CD14-positive monocyte (primary cell): ENCODE results near the gene FRMD4A. TPM values are rescaled to one million over a fixed set of nuclear protein-coding genes. Genes with fewer than 3 reads are reported as not detected.

Experiments used
- DNase-seq, 3 donors: peaks; one replicate each; pipeline ENCODE4 v3.0.0-alpha.2; 2011 to 2022
- H2AFZ ChIP-seq: 2 replicates; pipeline ENCODE4 v1.6.0; 2012; ENCODE audit warnings: mild to moderate bottlenecking, low read depth, low read length, inconsistent platforms; ENCODE audit not compliant: insufficient read depth, poor library complexity, severe bottlenecking
- H3K27ac ChIP-seq, 2 donors: 1 replicate in 1 of 2; 2 replicates in 1 of 2; pipeline ENCODE4 v1.5.1; 2012 to 2013; ENCODE audit warnings: low read length in 2 of 2, control low read depth in 1 of 2, inconsistent platforms in 1 of 2, low read depth in 1 of 2, mild to moderate bottlenecking in 1 of 2
- H3K27me3 ChIP-seq, 2 donors: one replicate each; pipeline versions ENCODE4 v1.6.0 to v1.6.1; 2011 to 2013; ENCODE audit warnings: low read length in 2 of 2; ENCODE audit not compliant: control insufficient read depth in 2 of 2, insufficient read depth in 2 of 2
- H3K36me3 ChIP-seq, 2 donors: replicated peaks in 1 of 2; 1 replicate in 1 of 2; 2 replicates in 1 of 2; pipeline versions ENCODE4 v1.5.1 to v1.6.1; 2012 to 2013; ENCODE audit warnings: low read length in 2 of 2, control low read depth in 1 of 2, inconsistent platforms in 1 of 2, mild to moderate bottlenecking in 1 of 2; ENCODE audit not compliant: insufficient read depth in 2 of 2, control insufficient read depth in 1 of 2
- H3K4me1 ChIP-seq, 2 donors: 1 replicate in 1 of 2; 2 replicates in 1 of 2; pipeline versions ENCODE4 v1.5.1 to v1.6.1; 2012 to 2013; ENCODE audit warnings: low read length in 2 of 2, control low read depth in 1 of 2, inconsistent platforms in 1 of 2, mild to moderate bottlenecking in 1 of 2, moderate library complexity in 1 of 2; ENCODE audit not compliant: insufficient read depth in 2 of 2, control insufficient read depth in 1 of 2
- H3K4me2 ChIP-seq: replicated peaks from 2 replicates; pipeline ENCODE3; 2012; ENCODE audit warnings: low read length, moderate library complexity, mild to moderate bottlenecking; ENCODE audit not compliant: poor library complexity, severe bottlenecking; ENCODE audit errors: extremely low read depth
- H3K4me3 ChIP-seq, 3 experiments: fragments of 200-600 bp in 1 of 3; sonication (generic) in 1 of 3; replicated peaks in 1 of 3; 1 replicate in 2 of 3; 2 replicates in 1 of 3; pipeline ENCODE4 v1.5.1; 2011 to 2013; ENCODE audit warnings: low read length in 3 of 3, mild to moderate bottlenecking in 3 of 3, control low read depth in 2 of 3, low read depth in 2 of 3, inconsistent platforms in 1 of 3, moderate library complexity in 1 of 3
- H3K79me2 ChIP-seq: 2 replicates; pipeline ENCODE4 v1.6.0; 2012; ENCODE audit warnings: mild to moderate bottlenecking, control low read depth, inconsistent platforms, low read length, moderate library complexity; ENCODE audit not compliant: insufficient read depth
- H3K9ac ChIP-seq: 2 replicates; pipeline ENCODE4 v1.6.0; 2017; ENCODE audit warnings: low read length, mild to moderate bottlenecking; ENCODE audit not compliant: insufficient read depth, poor library complexity, severe bottlenecking
- H3K9me3 ChIP-seq, 2 donors: replicated peaks in 1 of 2; 1 replicate in 1 of 2; 2 replicates in 1 of 2; pipeline versions ENCODE4 v1.5.1 to v1.6.1; 2012 to 2013; ENCODE audit warnings: low read length in 2 of 2, control low read depth in 1 of 2; ENCODE audit not compliant: control insufficient read depth in 1 of 2, insufficient read depth in 1 of 2
- H4K20me1 ChIP-seq: 2 replicates; pipeline ENCODE4 v1.6.0; 2012; ENCODE audit warnings: mild to moderate bottlenecking, low read length, control low read depth, moderate library complexity; ENCODE audit not compliant: insufficient read depth
- H3K27ac Mint-ChIP-seq, 7 donors: one replicate each; pipeline ENCODE4 v1.8.0; 2020; ENCODE audit warnings: mild to moderate bottlenecking in 7 of 7, mixed read lengths in 7 of 7, moderate library complexity in 6 of 7, inconsistent platforms in 2 of 7
- H3K27me3 Mint-ChIP-seq, 3 donors: one replicate each; pipeline ENCODE4 v1.8.0; 2021 to 2022; ENCODE audit warnings: low read depth in 3 of 3, mild to moderate bottlenecking in 3 of 3, mixed read lengths in 3 of 3, moderate library complexity in 3 of 3, inconsistent platforms in 1 of 3
- H3K36me3 Mint-ChIP-seq, 2 donors: one replicate each; pipeline ENCODE4 v1.8.0; 2020; ENCODE audit warnings: mixed read lengths in 2 of 2, inconsistent platforms in 1 of 2, mild to moderate bottlenecking in 1 of 2
- H3K4me1 Mint-ChIP-seq: one replicate; pipeline ENCODE4 v1.8.0; 2020; ENCODE audit warnings: mild to moderate bottlenecking, mixed read lengths
- H3K4me3 Mint-ChIP-seq, 2 donors: one replicate each; pipeline ENCODE4 v1.8.0; 2020; ENCODE audit warnings: mild to moderate bottlenecking in 2 of 2, mixed read lengths in 2 of 2, moderate library complexity in 1 of 2
- H3K9me3 Mint-ChIP-seq, 7 donors: one replicate each; pipeline ENCODE4 v1.8.0; 2020 to 2022; ENCODE audit warnings: mixed read lengths in 7 of 7, mild to moderate bottlenecking in 6 of 7, moderate library complexity in 6 of 7, inconsistent platforms in 2 of 7
- WGBS: methylation state at CpG from one replicate; pipeline ENCODE4 v1.1.5; 2013; ENCODE audit warnings: missing lambda C conversion rate; ENCODE audit not compliant: insufficient coverage; 5-methylcytosine and 5-hydroxymethylcytosine counted together
- intact Hi-C, 2 donors: fragments of 100-400 bp; cut with micrococcal nuclease; formaldehyde crosslinking; loops; one replicate each; pipeline versions ENCODE4 v1.15.0 to v1.15.1; 2023
- polyA plus RNA-seq, 3 donors: library from polyadenylated mRNA; depleted of rRNA in 1 of 3; unstranded in 2 of 3; stranded (reverse) in 1 of 3; fragments of 300-500 nt in 2 of 3; fragments of >200 nt in 1 of 3; fragmentation: Illumina TruSeq in 2 of 3; gene quantifications; 1 replicate in 2 of 3; 2 replicates in 1 of 3; pipeline ENCODE4 v1.2.3, GENCODE V29; 2012 to 2021
- TF ChIP-seq, protein P1 (sequence below): fragments of 200-600 bp; IDR thresholded peaks from one replicate; pipeline ENCODE4 v1.8.0; 2022; ENCODE audit warnings: antibody characterized with exemption, mild to moderate bottlenecking

Gene FRMD4A
- polyA plus RNA-seq, 3 donors = 0.12 TPM; not detected in 2

GRCh38 chr10:14185316-14186045 is 145.2 kb downstream of the FRMD4A start:
- peak overlapping the region; percentile 19 for H3K4me2 ChIP-seq
- no peaks in the 10 kb centered on the region for H3K36me3 Mint-ChIP-seq
- H3K4me1 Mint-ChIP-seq = peaks cover 19% of the 10 kb centered on the region

DNA sequence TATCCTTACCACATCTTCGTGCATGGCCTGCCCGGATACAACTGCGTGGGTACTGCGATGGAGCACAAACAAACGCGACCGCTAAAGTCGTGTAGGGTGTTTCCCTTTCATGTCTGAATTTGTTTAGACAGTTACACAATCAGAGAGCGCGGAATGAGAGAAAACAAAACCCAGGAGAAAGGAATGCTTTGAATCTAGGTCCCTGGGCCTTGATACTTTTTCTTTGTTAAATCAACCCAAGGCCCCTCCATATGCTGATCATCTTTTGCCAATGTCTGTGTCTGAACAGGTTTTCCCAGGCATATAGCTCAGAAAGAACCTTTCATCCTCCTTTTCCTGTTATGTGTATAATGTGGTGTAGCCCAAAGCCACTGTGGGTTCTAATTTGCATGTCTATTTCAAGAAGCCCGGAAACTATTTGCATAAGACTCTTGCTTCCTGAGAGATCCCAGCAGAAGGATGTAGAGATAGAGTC is 145.8 kb downstream of the FRMD4A start:
- TF ChIP-seq, protein P1, sequence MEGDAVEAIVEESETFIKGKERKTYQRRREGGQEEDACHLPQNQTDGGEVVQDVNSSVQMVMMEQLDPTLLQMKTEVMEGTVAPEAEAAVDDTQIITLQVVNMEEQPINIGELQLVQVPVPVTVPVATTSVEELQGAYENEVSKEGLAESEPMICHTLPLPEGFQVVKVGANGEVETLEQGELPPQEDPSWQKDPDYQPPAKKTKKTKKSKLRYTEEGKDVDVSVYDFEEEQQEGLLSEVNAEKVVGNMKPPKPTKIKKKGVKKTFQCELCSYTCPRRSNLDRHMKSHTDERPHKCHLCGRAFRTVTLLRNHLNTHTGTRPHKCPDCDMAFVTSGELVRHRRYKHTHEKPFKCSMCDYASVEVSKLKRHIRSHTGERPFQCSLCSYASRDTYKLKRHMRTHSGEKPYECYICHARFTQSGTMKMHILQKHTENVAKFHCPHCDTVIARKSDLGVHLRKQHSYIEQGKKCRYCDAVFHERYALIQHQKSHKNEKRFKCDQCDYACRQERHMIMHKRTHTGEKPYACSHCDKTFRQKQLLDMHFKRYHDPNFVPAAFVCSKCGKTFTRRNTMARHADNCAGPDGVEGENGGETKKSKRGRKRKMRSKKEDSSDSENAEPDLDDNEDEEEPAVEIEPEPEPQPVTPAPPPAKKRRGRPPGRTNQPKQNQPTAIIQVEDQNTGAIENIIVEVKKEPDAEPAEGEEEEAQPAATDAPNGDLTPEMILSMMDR = no peak
- H3K4me1 Mint-ChIP-seq = peaks cover 19% of the 10 kb centered on the region
- Histone ChIP-seq H3K79me2 (no peaks in the 10 kb centered on the region), H3K4me3 (peak overlapping the region in 1 of 3 experiments; percentile 10), H3K4me2 (peak overlapping the region; percentile 19), H3K27ac (peak overlapping the region in 1 of 2 donors; percentile 3), H3K27me3 (peaks cover 18 to 33% of the 10 kb centered on the region in 2 donors), H3K36me3 (no peaks in the 10 kb centered on the region), H2AFZ (no peak overlapping the region), H4K20me1 (no peaks in the 10 kb centered on the region), H3K9me3 (no peaks in the 10 kb centered on the region), H3K4me1 (peaks cover 7 to 11% of the 10 kb centered on the region in 2 donors), H3K9ac (no peak overlapping the region)
- H3K36me3 Mint-ChIP-seq = no peaks in the 10 kb centered on the region
- peak in 2 of 3 donors; percentile 51 to 52 for DNase-seq
- peak overlapping the region in 6 of 7 donors; percentile 70 to 91 (median 84) for H3K27ac Mint-ChIP-seq
- peak overlapping the region in 1 of 2 donors; percentile 64 for H3K4me3 Mint-ChIP-seq
- H3K27me3 Mint-ChIP-seq = peaks cover 20 to 44% (median 39%) of the 10 kb centered on the region in 3 donors
- 0% methylated on average over 1 of the region's 11 CpGs for WGBS
- H3K9me3 Mint-ChIP-seq = peaks cover 0 to 5% (median 2%) of the 10 kb centered on the region in 7 donors
- intact Hi-C loops = no loop called here

More at GRCh38 chr10:14185316-14186045, 145.2 kb downstream of the FRMD4A start:
- intact Hi-C loops = no loop called here
- Histone ChIP-seq H3K4me1 (peaks cover 7 to 11% of the 10 kb centered on the region in 2 donors), H3K4me3 (peak overlapping the region in 1 of 3 experiments; percentile 10), H3K36me3 (no peaks in the 10 kb centered on the region), H3K79me2 (no peaks in the 10 kb centered on the region), H3K9ac (no peak overlapping the region), H2AFZ (no peak overlapping the region), H3K27ac (no peak overlapping the region), H4K20me1 (no peaks in the 10 kb centered on the region), H3K9me3 (no peaks in the 10 kb centered on the region), H3K27me3 (peaks cover 15 to 29% of the 10 kb centered on the region in 2 donors)
- Mint-ChIP-seq H3K4me3 (peak overlapping the region in 1 of 2 donors; percentile 64), H3K9me3 (peaks cover 0 to 5% (median 2%) of the 10 kb centered on the region in 7 donors), H3K27me3 (peaks cover 18 to 41% (median 35%) of the 10 kb centered on the region in 3 donors), H3K27ac (peak overlapping the region in 6 of 7 donors; percentile 70 to 91 (median 84))
- TF ChIP-seq, protein P1 = no peak
- peak; percentile 1 to 72 (median 49) for DNase-seq
- 85% methylated on average over 3 of the region's 7 CpGs for WGBS
